ENCODE data around the gene MRPS15.

Gene MRPS15

GRCh38 chr1:36457691-36458090 lies 6.5 kb downstream of the MRPS15 start:
- no peak for DNase-seq (ENCODE audit: low read depth)

GRCh38 chr1:36456391-36456928 lies 7.7 kb downstream of the MRPS15 start:
- no peak for DNase-seq (ENCODE audit: low read depth)

- no peak for DNase-seq (ENCODE audit: low read depth)
Observed at GRCh38 chr1:36455386-36455785, 8.8 kb downstream of the MRPS15 start.

- no peak for DNase-seq (ENCODE audit: low read depth)
Observed at GRCh38 chr1:36453600-36454388, 10.4 kb downstream of the MRPS15 start.

- DNase-seq (ENCODE audit: low read depth) = no peak
Observed at GRCh38 chr1:36453051-36453450, 11.1 kb downstream of the MRPS15 start.

GRCh38 chr1:36450919-36451305 lies 13.3 kb downstream of the MRPS15 start:
- DNase-seq (ENCODE audit: low read depth) = no peak

- DNase-seq (ENCODE audit: low read depth) = peak; percentile 77
Observed at GRCh38 chr1:36450270-36450918, 13.8 kb downstream of the MRPS15 start, which contains the start of gene OSCP1. OSCP1 (minus strand) TSS chr1:36450451; CDS start chr1:36450369, 82 bp downstream.

- no peak for DNase-seq (ENCODE audit: low read depth)
Observed at GRCh38 chr1:36448530-36449056, 15.6 kb downstream of the MRPS15 start.

GRCh38 chr1:36447450-36447849 lies 16.7 kb downstream of the MRPS15 start:
- no peak for DNase-seq (ENCODE audit: low read depth)

- DNase-seq (ENCODE audit: low read depth) = no peak
Observed at GRCh38 chr1:36446746-36447145, 17.4 kb downstream of the MRPS15 start.

GRCh38 chr1:36446271-36446670 lies 17.9 kb downstream of the MRPS15 start:
- DNase-seq (ENCODE audit: low read depth) = no peak

- DNase-seq (ENCODE audit: low read depth) = no peak
Observed at GRCh38 chr1:36443297-36443696, 20.9 kb downstream of the MRPS15 start.

- no peak for DNase-seq (ENCODE audit: low read depth)
Observed at GRCh38 chr1:36442337-36442736, 21.8 kb downstream of the MRPS15 start.

GRCh38 chr1:36440646-36441045 lies 23.5 kb downstream of the MRPS15 start:
- no peak for DNase-seq (ENCODE audit: low read depth)

GRCh38 chr1:36440044-36440443 lies 24.1 kb downstream of the MRPS15 start:
- no peak for DNase-seq (ENCODE audit: low read depth)

GRCh38 chr1:36438715-36439114 lies 25.5 kb downstream of the MRPS15 start:
- DNase-seq (ENCODE audit: low read depth) = no peak

GRCh38 chr1:36436821-36437220 lies 27.4 kb downstream of the MRPS15 start:
- DNase-seq (ENCODE audit: low read depth) = no peak

GRCh38 chr1:36433102-36433501 lies 31.1 kb downstream of the MRPS15 start:
- DNase-seq (ENCODE audit: low read depth) = no peak

GRCh38 chr1:36432616-36433015 lies 31.6 kb downstream of the MRPS15 start:
- no peak for DNase-seq (ENCODE audit: low read depth)

GRCh38 chr1:36425791-36426190 lies 38.4 kb downstream of the MRPS15 start:
- DNase-seq (ENCODE audit: low read depth) = no peak

GRCh38 chr1:36421649-36422048 lies 42.5 kb downstream of the MRPS15 start:
- DNase-seq (ENCODE audit: low read depth) = no peak

GRCh38 chr1:36420836-36421317 lies 43.3 kb downstream of the MRPS15 start:
- DNase-seq (ENCODE audit: low read depth) = peak; percentile 90

GRCh38 chr1:36420409-36420808 lies 43.8 kb downstream of the MRPS15 start:
- DNase-seq (ENCODE audit: low read depth) = no peak

Data from stimulated activated CD8-positive, alpha-beta memory T cell treated with anti-CD3 and anti-CD28 coated beads, Interleukin-12 subunit alpha, Interleukin-12 subunit beta, amount 100 ng/mL, for 1 hour (primary cell).